ENCODE data around the gene RAP1B.

Gene RAP1B

DNA sequence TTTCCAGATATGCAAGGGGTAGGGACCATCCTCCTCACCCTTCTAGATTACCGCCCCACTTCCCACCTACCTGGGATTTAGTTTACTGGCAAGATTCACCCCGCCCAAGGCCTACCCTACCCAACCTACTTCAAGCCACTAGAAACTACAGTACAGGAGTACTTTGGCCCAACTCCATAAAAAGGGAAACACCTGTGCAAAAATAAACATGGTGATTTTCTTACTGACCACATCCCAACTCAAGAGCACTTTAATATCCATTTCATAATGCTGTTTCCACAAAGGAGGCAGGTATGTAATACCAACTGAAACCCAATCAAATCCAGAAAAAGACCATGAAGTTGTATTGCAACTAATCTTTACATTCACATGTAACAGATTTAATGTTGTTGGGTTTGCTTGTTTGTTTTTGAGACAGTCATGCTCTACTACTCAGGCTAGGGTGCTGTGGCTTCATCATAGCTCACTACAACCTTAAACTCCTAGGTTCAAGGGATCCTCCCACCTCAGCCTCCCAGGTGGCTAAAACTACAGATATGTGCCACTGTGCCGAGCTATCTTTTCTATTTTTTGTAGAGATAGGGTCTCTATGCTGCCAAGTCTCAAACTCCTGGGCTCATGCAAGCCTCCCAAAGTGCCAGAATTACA is 41.7 kb upstream of the RAP1B start:
- H3K36me3 ChIP-seq (replicated peaks in 1 of 2; ENCODE audit: control insufficient read depth in 2 of 2, insufficient read depth in 2 of 2, low read length in 2 of 2): no peaks in the 10 kb centered on the region
- H2AK5ac ChIP-seq (ENCODE audit: low read depth, low read length): no peak overlapping the region
- H4K91ac ChIP-seq (ENCODE audit: low read depth, low read length, poor library complexity): no peak overlapping the region
- no peak overlapping the region for H2BK15ac ChIP-seq (ENCODE audit: low read length)
- no peaks in the 10 kb centered on the region for H3K9me3 ChIP-seq (replicated peaks in 1 of 2; ENCODE audit: control insufficient read depth in 2 of 2, insufficient read depth in 1 of 2, low read depth in 1 of 2, low read length in 2 of 2)
- H3K4me2 ChIP-seq (ENCODE audit: insufficient read depth, low read length, poor library complexity, severe bottlenecking): no peak overlapping the region
- H3K4me1 ChIP-seq (ENCODE audit: control insufficient read depth in 2 of 2, insufficient read depth in 1 of 2, low read depth in 1 of 2, low read length in 2 of 2): no peaks in the 10 kb centered on the region
- H3K27ac ChIP-seq (replicated peaks; ENCODE audit: low read length): no peak overlapping the region
- H3K27me3 ChIP-seq (ENCODE audit: control insufficient read depth in 3 of 3, insufficient read depth in 3 of 3, low read depth in 1 of 3, low read length in 3 of 3): no peaks in the 10 kb centered on the region
- no peak overlapping the region for H3K4ac ChIP-seq (ENCODE audit: low read length)
- H3K23ac ChIP-seq (ENCODE audit: low read depth, low read length, poor library complexity): no peak overlapping the region
- WGBS, 2 donors (ENCODE audit: extremely low coverage in 2 of 2, insufficient read length in 2 of 2, insufficient replicate concordance in 1 of 2): no CpG with 5 or more reads among the region's 3 CpGs
- H3K14ac ChIP-seq (ENCODE audit: low read length): no peak overlapping the region
- no peak overlapping the region for H3K9ac ChIP-seq (ENCODE audit: low read depth, low read length, poor library complexity)
- no peak overlapping the region for H2AFZ ChIP-seq (ENCODE audit: low read length)
- H4K8ac ChIP-seq (ENCODE audit: low read depth, low read length): no peak overlapping the region
- no peaks in the 10 kb centered on the region for H3K79me1 ChIP-seq (ENCODE audit: low read depth, low read length)
- no peak overlapping the region for H2BK12ac ChIP-seq (ENCODE audit: low read length)
- H2BK5ac ChIP-seq (ENCODE audit: low read length): no peak overlapping the region
- H3K18ac ChIP-seq (ENCODE audit: low read length): no peak overlapping the region
- H3K4me3 ChIP-seq (ENCODE audit: low read length in 2 of 2): no peak overlapping the region
- DNase-seq (ENCODE audit: low spot score): no peak
- no peak overlapping the region for H2BK120ac ChIP-seq (ENCODE audit: low read depth, low read length)

DNA sequence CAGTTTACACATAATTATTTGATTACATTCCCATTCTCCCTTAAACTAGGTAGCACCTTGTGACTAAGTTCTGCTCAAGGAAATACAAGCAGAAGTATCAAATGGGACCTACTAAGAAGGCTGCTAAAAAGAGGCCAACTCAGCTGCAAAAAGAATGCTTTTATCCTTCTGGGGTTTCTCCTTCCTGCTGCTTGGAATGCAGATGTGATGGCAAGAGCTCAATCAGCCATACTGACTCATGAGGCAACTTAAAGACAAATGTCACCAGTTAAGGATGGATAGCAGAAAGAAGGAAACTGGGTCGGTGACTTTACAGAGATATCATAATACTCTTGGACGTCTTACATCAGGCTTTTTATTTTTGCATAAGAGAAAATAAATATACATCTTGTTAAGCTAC is 38.0 kb upstream of the RAP1B start:
- no peaks in the 10 kb centered on the region for H3K27me3 ChIP-seq (ENCODE audit: control insufficient read depth in 3 of 3, insufficient read depth in 3 of 3, low read depth in 1 of 3, low read length in 3 of 3)
- H3K4ac ChIP-seq (ENCODE audit: low read length): no peak overlapping the region
- H3K9me3 ChIP-seq (replicated peaks in 1 of 2; ENCODE audit: control insufficient read depth in 2 of 2, insufficient read depth in 1 of 2, low read depth in 1 of 2, low read length in 2 of 2): no peaks in the 10 kb centered on the region
- H2BK120ac ChIP-seq (ENCODE audit: low read depth, low read length): no peak overlapping the region
- H4K91ac ChIP-seq (ENCODE audit: low read depth, low read length, poor library complexity): no peak overlapping the region
- H3K9ac ChIP-seq (ENCODE audit: low read depth, low read length, poor library complexity): no peak overlapping the region
- H3K18ac ChIP-seq (ENCODE audit: low read length): no peak overlapping the region
- no CpG with 5 or more reads among the region's 2 CpGs for WGBS, 2 donors (ENCODE audit: extremely low coverage in 2 of 2, insufficient read length in 2 of 2, insufficient replicate concordance in 1 of 2)
- H4K8ac ChIP-seq (ENCODE audit: low read depth, low read length): no peak overlapping the region
- no peak overlapping the region for H3K23ac ChIP-seq (ENCODE audit: low read depth, low read length, poor library complexity)
- no peak overlapping the region for H2AFZ ChIP-seq (ENCODE audit: low read length)
- H3K14ac ChIP-seq (ENCODE audit: low read length): no peak overlapping the region
- H3K4me1 ChIP-seq (ENCODE audit: control insufficient read depth in 2 of 2, insufficient read depth in 1 of 2, low read depth in 1 of 2, low read length in 2 of 2): no peaks in the 10 kb centered on the region
- no peak overlapping the region for H2BK15ac ChIP-seq (ENCODE audit: low read length)
- H2BK5ac ChIP-seq (ENCODE audit: low read length): no peak overlapping the region
- H3K36me3 ChIP-seq (replicated peaks in 1 of 2; ENCODE audit: control insufficient read depth in 2 of 2, insufficient read depth in 2 of 2, low read length in 2 of 2): no peaks in the 10 kb centered on the region
- no peak overlapping the region for H3K27ac ChIP-seq (replicated peaks; ENCODE audit: low read length)
- no peaks in the 10 kb centered on the region for H3K79me1 ChIP-seq (ENCODE audit: low read depth, low read length)
- H2AK5ac ChIP-seq (ENCODE audit: low read depth, low read length): no peak overlapping the region
- H3K4me2 ChIP-seq (ENCODE audit: insufficient read depth, low read length, poor library complexity, severe bottlenecking): no peak overlapping the region
- H2BK12ac ChIP-seq (ENCODE audit: low read length): no peak overlapping the region
- H3K4me3 ChIP-seq (ENCODE audit: low read length in 2 of 2): no peak overlapping the region
- no peak for DNase-seq (ENCODE audit: low spot score)

DNA sequence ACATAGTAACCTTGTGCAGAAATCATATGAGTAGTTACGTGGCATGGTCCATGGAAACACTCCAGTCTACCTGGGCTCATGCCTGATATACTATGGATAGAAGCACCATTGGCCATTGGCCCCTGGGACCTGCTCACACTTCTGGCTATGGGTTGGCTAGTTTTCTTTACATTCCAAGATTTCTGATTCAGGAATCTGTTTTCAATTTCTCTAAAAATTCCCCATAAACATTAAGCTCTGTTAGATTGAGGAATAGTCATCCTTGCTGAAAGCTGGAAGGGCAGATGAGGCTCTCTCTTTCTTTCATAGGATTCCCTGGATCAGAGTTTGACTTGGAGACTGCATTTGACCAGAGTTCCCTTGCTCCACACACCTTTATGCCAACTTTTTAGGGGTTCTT is 37.3 kb upstream of the RAP1B start:
- H3K23ac ChIP-seq (ENCODE audit: low read depth, low read length, poor library complexity): no peak overlapping the region
- H4K91ac ChIP-seq (ENCODE audit: low read depth, low read length, poor library complexity): no peak overlapping the region
- no peaks in the 10 kb centered on the region for H3K79me1 ChIP-seq (ENCODE audit: low read depth, low read length)
- no peak overlapping the region for H2BK120ac ChIP-seq (ENCODE audit: low read depth, low read length)
- H2BK5ac ChIP-seq (ENCODE audit: low read length): no peak overlapping the region
- no peak overlapping the region for H3K4ac ChIP-seq (ENCODE audit: low read length)
- no peak overlapping the region for H3K9ac ChIP-seq (ENCODE audit: low read depth, low read length, poor library complexity)
- no peak overlapping the region for H2BK12ac ChIP-seq (ENCODE audit: low read length)
- H3K36me3 ChIP-seq (replicated peaks in 1 of 2; ENCODE audit: control insufficient read depth in 2 of 2, insufficient read depth in 2 of 2, low read length in 2 of 2): no peaks in the 10 kb centered on the region
- no peaks in the 10 kb centered on the region for H3K4me1 ChIP-seq (ENCODE audit: control insufficient read depth in 2 of 2, insufficient read depth in 1 of 2, low read depth in 1 of 2, low read length in 2 of 2)
- no peak overlapping the region for H3K4me3 ChIP-seq (ENCODE audit: low read length in 2 of 2)
- H2BK15ac ChIP-seq (ENCODE audit: low read length): no peak overlapping the region
- WGBS, 2 donors (ENCODE audit: extremely low coverage in 2 of 2, insufficient read length in 2 of 2, insufficient replicate concordance in 1 of 2): no CpG with 5 or more reads among the region's 1 CpG
- H3K9me3 ChIP-seq (replicated peaks in 1 of 2; ENCODE audit: control insufficient read depth in 2 of 2, insufficient read depth in 1 of 2, low read depth in 1 of 2, low read length in 2 of 2): no peaks in the 10 kb centered on the region
- H2AFZ ChIP-seq (ENCODE audit: low read length): no peak overlapping the region
- no peak for DNase-seq (ENCODE audit: low spot score)
- no peak overlapping the region for H4K8ac ChIP-seq (ENCODE audit: low read depth, low read length)
- no peak overlapping the region for H3K27ac ChIP-seq (replicated peaks; ENCODE audit: low read length)
- no peaks in the 10 kb centered on the region for H3K27me3 ChIP-seq (ENCODE audit: control insufficient read depth in 3 of 3, insufficient read depth in 3 of 3, low read depth in 1 of 3, low read length in 3 of 3)
- H3K4me2 ChIP-seq (ENCODE audit: insufficient read depth, low read length, poor library complexity, severe bottlenecking): no peak overlapping the region
- H2AK5ac ChIP-seq (ENCODE audit: low read depth, low read length): no peak overlapping the region
- H3K18ac ChIP-seq (ENCODE audit: low read length): no peak overlapping the region
- H3K14ac ChIP-seq (ENCODE audit: low read length): no peak overlapping the region

DNA sequence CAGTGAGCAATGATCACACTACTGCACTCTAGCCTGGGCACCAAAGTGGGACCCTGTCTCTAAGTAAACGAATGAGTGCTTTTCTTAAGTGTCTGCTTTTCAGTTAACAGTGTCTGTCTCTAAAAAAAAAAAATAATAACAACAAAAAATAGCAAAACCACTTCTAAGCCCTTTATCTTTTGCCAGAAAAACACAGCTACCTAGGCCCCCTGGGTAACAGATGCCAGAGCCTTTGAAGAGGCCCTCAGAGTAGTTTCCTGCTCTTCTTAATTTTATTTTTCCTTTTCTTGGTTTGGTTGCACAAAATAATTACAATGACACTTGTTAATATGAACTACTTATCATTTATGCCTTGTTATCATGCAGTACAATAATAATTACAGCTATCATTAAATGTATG is 32.8 kb upstream of the RAP1B start:
- H2BK120ac ChIP-seq (ENCODE audit: low read depth, low read length): no peak overlapping the region
- WGBS, 2 donors (ENCODE audit: extremely low coverage in 2 of 2, insufficient read length in 2 of 2, insufficient replicate concordance in 1 of 2): no CpG with 5 or more reads among the region's 1 CpG
- no peak overlapping the region for H3K4me2 ChIP-seq (ENCODE audit: insufficient read depth, low read length, poor library complexity, severe bottlenecking)
- H3K4ac ChIP-seq (ENCODE audit: low read length): no peak overlapping the region
- H3K9ac ChIP-seq (ENCODE audit: low read depth, low read length, poor library complexity): no peak overlapping the region
- no peak overlapping the region for H3K18ac ChIP-seq (ENCODE audit: low read length)
- DNase-seq (ENCODE audit: low spot score): no peak
- no peak overlapping the region for H3K23ac ChIP-seq (ENCODE audit: low read depth, low read length, poor library complexity)
- no peak overlapping the region for H3K27ac ChIP-seq (replicated peaks; ENCODE audit: low read length)
- H3K14ac ChIP-seq (ENCODE audit: low read length): no peak overlapping the region
- no peak overlapping the region for H2BK12ac ChIP-seq (ENCODE audit: low read length)
- no peaks in the 10 kb centered on the region for H3K9me3 ChIP-seq (replicated peaks in 1 of 2; ENCODE audit: control insufficient read depth in 2 of 2, insufficient read depth in 1 of 2, low read depth in 1 of 2, low read length in 2 of 2)
- no peak overlapping the region for H2BK15ac ChIP-seq (ENCODE audit: low read length)
- H2BK5ac ChIP-seq (ENCODE audit: low read length): no peak overlapping the region
- no peaks in the 10 kb centered on the region for H3K79me1 ChIP-seq (ENCODE audit: low read depth, low read length)
- no peak overlapping the region for H2AFZ ChIP-seq (ENCODE audit: low read length)
- H3K36me3 ChIP-seq (replicated peaks in 1 of 2; ENCODE audit: control insufficient read depth in 2 of 2, insufficient read depth in 2 of 2, low read length in 2 of 2): no peaks in the 10 kb centered on the region
- H3K4me3 ChIP-seq (ENCODE audit: low read length in 2 of 2): no peak overlapping the region
- no peaks in the 10 kb centered on the region for H3K27me3 ChIP-seq (ENCODE audit: control insufficient read depth in 3 of 3, insufficient read depth in 3 of 3, low read depth in 1 of 3, low read length in 3 of 3)
- no peak overlapping the region for H4K91ac ChIP-seq (ENCODE audit: low read depth, low read length, poor library complexity)
- H4K8ac ChIP-seq (ENCODE audit: low read depth, low read length): no peak overlapping the region
- H3K4me1 ChIP-seq (ENCODE audit: control insufficient read depth in 2 of 2, insufficient read depth in 1 of 2, low read depth in 1 of 2, low read length in 2 of 2): no peaks in the 10 kb centered on the region
- no peak overlapping the region for H2AK5ac ChIP-seq (ENCODE audit: low read depth, low read length)

Measured in neuronal stem cell (in vitro differentiated cells).